Measurements from ENCODE around the gene UPK1A. TPM values are rescaled to one million over a fixed set of nuclear protein-coding genes. Genes with fewer than 3 reads are reported as not detected.

Gene UPK1A
- total RNA-seq, 1 experiment from 2014 or later, result not detected

DNA sequence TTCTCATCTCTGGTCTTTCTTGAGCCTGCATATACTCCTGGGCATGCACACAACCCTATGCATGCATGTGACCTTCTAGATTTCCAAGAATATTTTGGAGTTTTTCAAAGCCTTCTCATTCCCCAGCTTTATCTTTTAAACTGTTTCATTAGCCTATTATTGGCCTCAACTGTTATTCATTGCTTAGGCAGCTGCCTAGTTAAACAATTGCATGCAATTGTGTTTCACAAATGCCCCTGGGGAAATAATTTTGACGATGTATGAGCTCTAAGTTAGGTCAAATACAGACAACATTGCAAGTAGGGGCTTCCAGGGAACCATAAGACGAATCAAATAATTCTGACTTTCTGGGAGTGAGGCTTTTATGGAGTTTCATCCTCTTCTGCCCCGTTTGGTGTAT is 2.3 kb upstream of the UPK1A start:
- no TSS peak for BruUV-seq (replicated peaks)
- peaks cover 30% of the 10 kb centered on the region for H3K27me3 Mint-ChIP-seq (ENCODE audit: unreplicated experiment)
- no peaks in the 10 kb centered on the region for H3K4me1 Mint-ChIP-seq (ENCODE audit: low read depth, unreplicated experiment)
- DNase-seq, result no peak
- peaks cover 21% of the 10 kb centered on the region for H3K36me3 Mint-ChIP-seq (ENCODE audit: insufficient read depth, unreplicated experiment)
- H3K4me3 Mint-ChIP-seq (ENCODE audit: low read depth, unreplicated experiment), result no peak overlapping the region
- H3K9me3 Mint-ChIP-seq (ENCODE audit: low read depth, unreplicated experiment), result no peaks in the 10 kb centered on the region
- intact Hi-C loops (cut with micrococcal nuclease; ENCODE audit: unreplicated experiment), result no loop called here
- CTCF ChIA-PET, result no interaction called here
- TF ChIP-seq CTCF (IDR thresholded peaks at IDR 0.05; ENCODE audit: unreplicated experiment), result no peak
- no peak overlapping the region for H3K27ac Mint-ChIP-seq (ENCODE audit: unreplicated experiment)

DNA sequence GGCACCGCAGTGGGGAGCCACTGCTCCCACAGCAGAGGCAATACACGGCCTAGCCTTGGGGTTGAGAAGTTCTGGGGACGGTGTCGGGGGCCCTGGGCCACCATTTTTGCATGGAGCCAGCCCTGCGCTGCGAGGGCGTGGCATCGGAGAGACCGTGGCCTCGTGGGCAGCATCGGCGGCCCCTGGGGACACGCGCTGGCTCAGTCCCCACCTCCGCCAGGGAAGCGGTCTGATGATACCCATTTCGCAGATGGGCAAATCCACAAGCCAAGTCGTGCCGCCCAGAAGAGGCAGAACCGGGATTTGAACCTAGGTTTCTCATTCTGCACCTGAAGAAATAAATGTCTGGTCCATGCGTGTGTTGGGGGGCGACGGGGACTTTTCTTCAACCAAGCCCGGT is 1.2 kb upstream of the UPK1A start:
- no TSS peak for BruUV-seq (replicated peaks)
- H3K27ac Mint-ChIP-seq (ENCODE audit: unreplicated experiment), result no peak overlapping the region
- CTCF ChIA-PET, result no interaction called here
- H3K36me3 Mint-ChIP-seq (ENCODE audit: insufficient read depth, unreplicated experiment), result peaks cover 13% of the 10 kb centered on the region
- H3K9me3 Mint-ChIP-seq (ENCODE audit: low read depth, unreplicated experiment), result no peaks in the 10 kb centered on the region
- H3K4me1 Mint-ChIP-seq (ENCODE audit: low read depth, unreplicated experiment), result peaks cover 8% of the 10 kb centered on the region
- no peak overlapping the region for H3K4me3 Mint-ChIP-seq (ENCODE audit: low read depth, unreplicated experiment)
- DNase-seq, result no peak
- intact Hi-C loops (cut with micrococcal nuclease; ENCODE audit: unreplicated experiment), result no loop called here
- TF ChIP-seq CTCF (IDR thresholded peaks at IDR 0.05; ENCODE audit: unreplicated experiment), result no peak
- H3K27me3 Mint-ChIP-seq (ENCODE audit: unreplicated experiment), result peaks cover 42% of the 10 kb centered on the region

- no peak for DNase-seq
- Mint-ChIP-seq H3K4me1 (ENCODE audit: low read depth, unreplicated experiment) (peaks cover 11% of the 10 kb centered on the region), H3K36me3 (ENCODE audit: insufficient read depth, unreplicated experiment) (peaks cover 9% of the 10 kb centered on the region), H3K27ac (ENCODE audit: unreplicated experiment) (no peak overlapping the region), H3K27me3 (ENCODE audit: unreplicated experiment) (peaks cover 47% of the 10 kb centered on the region), H3K4me3 (ENCODE audit: low read depth, unreplicated experiment) (no peak overlapping the region), H3K9me3 (ENCODE audit: low read depth, unreplicated experiment) (no peaks in the 10 kb centered on the region)
- no peak for TF ChIP-seq CTCF (IDR thresholded peaks at IDR 0.05; ENCODE audit: unreplicated experiment)
- BruUV-seq (replicated peaks), result no TSS peak
- intact Hi-C loops (cut with micrococcal nuclease; ENCODE audit: unreplicated experiment), result no loop called here
- CTCF ChIA-PET, result interaction anchor here (0.7 kb wide), 1 partner anchor 127 kb away, joined by 3 read pairs; no protein-coding TSS in a partner anchor
Observed at GRCh38 chr19:35665604-35666003, 713 bp upstream of the UPK1A start.

DNA sequence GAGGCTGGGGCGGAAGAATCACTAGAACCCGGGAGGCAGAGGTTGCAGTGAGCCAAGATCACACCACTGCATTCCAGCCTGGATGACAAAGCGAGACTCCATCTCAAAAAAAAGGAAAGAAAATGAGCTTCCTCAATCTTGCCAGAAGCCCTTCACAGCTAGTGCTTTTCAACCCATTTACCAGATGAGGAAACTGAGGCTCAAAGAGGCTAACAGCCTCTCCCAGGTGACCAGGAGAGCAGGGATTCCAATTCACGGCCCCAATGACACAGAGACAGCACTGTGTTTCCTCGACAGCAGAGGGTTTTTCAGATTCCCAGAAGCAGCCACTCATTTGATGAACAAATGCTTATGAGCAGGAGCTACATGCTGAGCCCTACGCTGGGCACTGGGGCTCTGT is 3.2 kb downstream of the UPK1A start:
- H3K4me3 Mint-ChIP-seq (ENCODE audit: low read depth, unreplicated experiment), result no peak overlapping the region
- peaks cover 78% of the 10 kb centered on the region for H3K27me3 Mint-ChIP-seq (ENCODE audit: unreplicated experiment)
- no peaks in the 10 kb centered on the region for H3K9me3 Mint-ChIP-seq (ENCODE audit: low read depth, unreplicated experiment)
- intact Hi-C loops (cut with micrococcal nuclease; ENCODE audit: unreplicated experiment), result no loop called here
- no peak for TF ChIP-seq CTCF (IDR thresholded peaks at IDR 0.05; ENCODE audit: unreplicated experiment)
- BruUV-seq (replicated peaks), result no TSS peak
- peaks cover 19% of the 10 kb centered on the region for H3K4me1 Mint-ChIP-seq (ENCODE audit: low read depth, unreplicated experiment)
- CTCF ChIA-PET, result interaction anchor here (1.4 kb wide), 1 partner anchor 25 kb away, joined by 8 read pairs; no protein-coding TSS in a partner anchor
- H3K27ac Mint-ChIP-seq (ENCODE audit: unreplicated experiment), result peak overlapping the region; percentile 18
- no peak for DNase-seq
- H3K36me3 Mint-ChIP-seq (ENCODE audit: insufficient read depth, unreplicated experiment), result peaks cover 4% of the 10 kb centered on the region

Data from Calu3 (cell line).